AG09309 (cell line): ENCODE results near the gene MRPL54.
"Not testable (repeated sequence)": the region's sequence is repeated elsewhere in the genome, so short reads cannot be mapped to it uniquely, and the experiment has no call there.

Source experiments
- DNase-seq: peaks from one replicate; pipeline ENCODE4 v3.0.0-alpha.2; 2010; ENCODE audit warnings: low read depth
- H3K4me3 ChIP-seq: 2 replicates; pipeline ENCODE4 v1.5.1; 2011; ENCODE audit warnings: mild to moderate bottlenecking, low read depth, low read length, moderate library complexity; ENCODE audit not compliant: control insufficient read depth
- CTCF ChIP-seq: IDR thresholded peaks from 2 replicates; pipeline ENCODE4 v1.5.1; 2011; ENCODE audit warnings: mild to moderate bottlenecking, low read depth, low read length, inconsistent platforms; ENCODE audit not compliant: insufficient read depth, control insufficient read depth; ENCODE audit errors: missing control alignments

Gene MRPL54

GRCh38 chr19:3808420-3809143 lies 46.1 kb downstream of the MRPL54 start:
- DNase-seq = no peak
- no peak overlapping the region for H3K4me3 ChIP-seq
- TF ChIP-seq CTCF = no peak

GRCh38 chr19:3809881-3810707 lies 47.6 kb downstream of the MRPL54 start:
- no peak for DNase-seq

GRCh38 chr19:3810708-3811355 lies 48.4 kb downstream of the MRPL54 start:
- TF ChIP-seq CTCF = no peak
- DNase-seq = no peak

More at GRCh38 chr19:3809881-3810707, 47.6 kb downstream of the MRPL54 start:
- no peak for TF ChIP-seq CTCF
- no peak overlapping the region for H3K4me3 ChIP-seq

GRCh38 chr19:3813473-3814392 lies 51.3 kb downstream of the MRPL54 start:
- DNase-seq = no peak
- no peak for TF ChIP-seq CTCF
- no peak overlapping the region for H3K4me3 ChIP-seq

More at GRCh38 chr19:3810708-3811355, 48.4 kb downstream of the MRPL54 start:
- H3K4me3 ChIP-seq = no peak overlapping the region

DNA sequence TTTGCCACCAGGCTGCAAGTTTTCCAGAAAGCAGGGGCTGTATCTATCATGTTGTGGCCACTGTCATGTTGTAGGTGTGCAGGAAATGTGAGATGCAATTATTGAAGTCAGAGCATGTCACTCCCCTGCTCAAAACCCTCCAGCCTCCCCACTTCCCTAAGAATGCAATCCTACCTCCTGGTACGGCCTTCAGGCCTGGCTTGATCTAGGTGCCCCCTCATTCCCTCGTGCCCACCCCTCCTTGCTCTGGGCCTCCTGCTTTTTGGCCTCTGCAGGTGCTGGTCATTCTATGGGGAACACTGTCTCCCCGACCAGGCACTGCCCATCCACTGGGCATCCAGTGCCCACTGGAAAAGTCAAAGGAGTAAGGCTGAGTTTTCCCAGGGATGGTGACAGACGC lies 52.2 kb downstream of the MRPL54 start:
- H3K4me3 ChIP-seq = no peak overlapping the region
- no peak for TF ChIP-seq CTCF
- DNase-seq = no peak

GRCh38 chr19:3816148-3816547 lies 53.7 kb downstream of the MRPL54 start:
- not testable (repeated sequence) for DNase-seq, H3K4me3 ChIP-seq
